RWPE1 (cell line): ENCODE data around the gene GRM8.
A peak's percentile ranks its signal among the peaks of the same experiment; 100 is the strongest.

ENCODE experiments used
- CTCF ChIA-PET: fragments of 350-600 bp; sonication (Branson Sonifier 250); formaldehyde crosslinking; extraction: SDS; loops from one replicate; lab custom pipeline; 2021; lab: Yijun Ruan, JAX
- POLR2A ChIA-PET: fragments of 400-600 bp; formaldehyde crosslinking; extraction: SDS; loops from one replicate; lab custom pipeline; 2020; ENCODE audit warnings: antibody characterized with exemption; ENCODE audit not compliant: low non-redundant PET; lab: Yijun Ruan, JAX
- DNase-seq: peaks from one replicate; pipeline ENCODE4 v3.0.0; 2012; ENCODE audit warnings: low spot score
- H3K27ac ChIP-seq: fragments of 450-650 bp; 2 replicates; pipeline ENCODE4 v1.5.1; 2017
- CTCF ChIP-seq: fragments of 450-650 bp; conservative IDR thresholded peaks from 2 replicates; pipeline ENCODE4 v1.5.1; 2017; ENCODE audit warnings: low read depth, mild to moderate bottlenecking

The GRM8 gene

GRCh38 chr7:127252778-127253280, at the start of gene GRM8:
Gene GRM8 (minus strand): TSS chr7:127252941.
- DNase-seq, result peak; percentile 36
- CTCF ChIA-PET, result interaction anchor here (0.6 to 1.9 kb wide), 3 partner anchors 37 to 553 kb away, joined by 4 to 6 read pairs (median 4); no protein-coding TSS in a partner anchor

GRCh38 chr7:127290801-127291361, 38.1 kb upstream of the GRM8 start:
- DNase-seq, result no peak
- CTCF ChIA-PET, result no interaction called here
- no peak for TF ChIP-seq CTCF
- POLR2A ChIA-PET, result no interaction called here
- no peak overlapping the region for H3K27ac ChIP-seq

More at GRCh38 chr7:127252778-127253280, at the start of gene GRM8:
- no peak for TF ChIP-seq CTCF
- POLR2A ChIA-PET, result no interaction called here
- no peak within 1 kb of the TSS for H3K27ac ChIP-seq

- no peak for DNase-seq
- TF ChIP-seq CTCF, result no peak
- ChIA-PET CTCF (interaction anchor here (0.7 to 1.1 kb wide), 2 partner anchors 37 to 228 kb away, joined by 3 to 4 read pairs; no protein-coding TSS in a partner anchor), POLR2A (no interaction called here)
- H3K27ac ChIP-seq, result no peak overlapping the region
These were observed 37.4 kb upstream of the GRM8 start for GRCh38 chr7:127290116-127290655.

- H3K27ac ChIP-seq, result no peak overlapping the region
- CTCF ChIA-PET, result no interaction called here
- POLR2A ChIA-PET, result no interaction called here
- no peak for TF ChIP-seq CTCF
- DNase-seq, result peak; percentile 64
These were observed 34.4 kb upstream of the GRM8 start for GRCh38 chr7:127287133-127287532.

GRCh38 chr7:127270093-127270492, 17.4 kb upstream of the GRM8 start:
- no peak for DNase-seq
- CTCF ChIA-PET, result no interaction called here
- POLR2A ChIA-PET, result no interaction called here
- no peak for TF ChIP-seq CTCF
- H3K27ac ChIP-seq, result no peak overlapping the region

- H3K27ac ChIP-seq, result no peak overlapping the region
- CTCF ChIA-PET, result no interaction called here
- DNase-seq, result no peak
- POLR2A ChIA-PET, result no interaction called here
- no peak for TF ChIP-seq CTCF
These were observed 13.3 kb upstream of the GRM8 start for GRCh38 chr7:127266047-127266446.
